ENCODE data around the gene GDI1. TPM values are rescaled to one million over a fixed set of nuclear protein-coding genes. Genes with fewer than 3 reads are reported as not detected.
A peak's percentile ranks its signal among the peaks of the same experiment; 100 is the strongest.

Gene GDI1
- total and polyA plus RNA-seq, 9 of the 15 experiments (the other 6 are each of a cell fraction or from before 2014, with no cell fraction given) = 0.97 to 82.6 (median 37.5) TPM

GRCh38 chrX:154484255-154485149 lies 47.5 kb downstream of the GDI1 start (continued):
- peak; percentile 54; the same call in 1 of the 2 replicates for TF ChIP-seq NFE2L1 (tag; IDR thresholded peaks at IDR 0.05; ENCODE audit: borderline replicate concordance, low read depth)
- TF ChIP-seq HDGF (IDR thresholded peaks at IDR 0.05) = no peak
- no peak for TF ChIP-seq HLTF (IDR thresholded peaks at IDR 0.05)
- TF ChIP-seq HIVEP1 (CRISPR knock-in tag; IDR thresholded peaks at IDR 0.05) = 0 out of 2 replicates have a peak, but pooled peaks have one; percentile 46
- no peak for TF ChIP-seq TCF7 (IDR thresholded peaks at IDR 0.05; ENCODE audit: borderline replicate concordance)
- no peak for TF ChIP-seq NELFE (IDR thresholded peaks at IDR 0.05; ENCODE audit: insufficient read depth, insufficient read length)
- no peak for TF ChIP-seq FOXP1 (CRISPR knock-in tag; IDR thresholded peaks at IDR 0.05)
- TF ChIP-seq TRIM24 (IDR thresholded peaks at IDR 0.05) = no peak
- no peak for TF ChIP-seq HEY1 (CRISPR knock-in tag; IDR thresholded peaks at IDR 0.05; ENCODE audit: borderline replicate concordance)
- no peak for TF ChIP-seq GTF3C2 (IDR thresholded peaks at IDR 0.05; ENCODE audit: borderline replicate concordance, extremely low read depth, insufficient read length)
- TF ChIP-seq STAG1 (CRISPR knock-in tag; IDR thresholded peaks at IDR 0.05; ENCODE audit: borderline replicate concordance) = no peak
- TF ChIP-seq TCFL5 (CRISPR knock-in tag; conservative IDR thresholded peaks at IDR 0.05) = no peak
- no peak for TF ChIP-seq ZNF395 (CRISPR knock-in tag; IDR thresholded peaks at IDR 0.05)
- no peak for TF ChIP-seq CREB3L1 (IDR thresholded peaks at IDR 0.05; ENCODE audit: borderline replicate concordance, low read depth)
- no peak for TF ChIP-seq SPI1 (IDR thresholded peaks at IDR 0.05; ENCODE audit: borderline replicate concordance, low read depth, low read length)
- no peak for TF ChIP-seq ZNF77 (CRISPR knock-in tag; IDR thresholded peaks at IDR 0.05)
- no peak for TF ChIP-seq ARID2 (IDR thresholded peaks at IDR 0.05)
- TF ChIP-seq FUS (optimal IDR thresholded peaks at IDR 0.05; ENCODE audit: low read depth, low read length) = no peak
- TF ChIP-seq MBD2 (IDR thresholded peaks at IDR 0.05; ENCODE audit: borderline replicate concordance, low read depth) = peak; percentile 16; the same call in 1 of the 2 replicates
- TF ChIP-seq CBX1 (IDR thresholded peaks at IDR 0.05; ENCODE audit: low read depth) = no peak
- peak; percentile 61 for TF ChIP-seq POLR2B (IDR thresholded peaks at IDR 0.05; ENCODE audit: low read depth, partially characterized antibody)
- no peak for TF ChIP-seq FOXJ3 (CRISPR knock-in tag; IDR thresholded peaks at IDR 0.05)
- no peak for TF ChIP-seq GATA2 (CRISPR knock-in tag; IDR thresholded peaks at IDR 0.05)
- no peak; the same call in 1 of the 2 replicates for TF ChIP-seq ZNF583 (CRISPR knock-in tag; IDR thresholded peaks at IDR 0.05)
